Spleen (tissue), 7 donors: Measurements from ENCODE around the gene IFNA6.
"Not testable (repeated sequence)": the region's sequence is repeated elsewhere in the genome, so short reads cannot be mapped to it uniquely, and the experiment has no call there.

Experiments used
- CTCF ChIP-seq, 11 experiments: fragments of 200-600 bp in 7 of 11; fragments of 450-650 bp in 4 of 11; sonication (generic) in 4 of 11; IDR thresholded peaks in 8 of 11; conservative IDR thresholded peaks in 3 of 11; 1 replicate in 7 of 11; 2 replicates in 4 of 11; pipeline versions ENCODE4 v1.4.0 to v1.8.0; 2016 to 2021; ENCODE audit warnings: antibody characterized with exemption in 11 of 11, inconsistent platforms in 4 of 11, mild to moderate bottlenecking in 1 of 11
- POLR2A ChIP-seq, 3 donors: fragments of 450-650 bp; IDR thresholded peaks; one replicate each; pipeline ENCODE4 v1.5.1; 2017; ENCODE audit warnings: antibody characterized with exemption in 3 of 3, mild to moderate bottlenecking in 1 of 3
- POLR2AphosphoS5 ChIP-seq, 3 donors: sonication (generic); formaldehyde crosslinking; IDR thresholded peaks; one replicate each; pipeline ENCODE4 v1.5.1; 2017; ENCODE audit warnings: antibody characterized with exemption in 3 of 3
- donor health status: DM: no; HTN: no; CAD: no; lungs with moderate emphysema.
- donor health status: DM: no; HTN: no; CAD: no.
- donor health status: DM: no; HTN: no; CAD: no.

DNA sequence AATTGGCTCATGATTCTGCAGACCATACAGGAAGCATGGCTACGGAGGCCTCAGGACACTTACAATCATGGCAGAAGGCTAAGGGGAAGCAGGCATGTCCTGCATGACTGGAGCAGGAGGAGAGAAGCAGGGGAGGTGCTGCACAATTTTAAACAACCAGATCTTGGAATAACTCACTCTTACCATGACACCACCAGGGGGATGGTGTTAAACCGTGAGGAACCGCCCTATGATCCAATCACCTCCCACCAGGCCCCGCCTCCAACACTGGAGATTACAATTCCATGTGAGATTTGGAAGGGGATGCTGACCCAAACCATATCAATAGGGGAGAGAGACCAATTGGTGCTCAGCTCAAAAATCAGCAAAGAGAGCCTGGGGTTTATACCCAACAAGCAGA, 20.8 kb upstream of the IFNA6 start:
- TF ChIP-seq CTCF (IDR thresholded peaks at IDR 0.05 in 8 of 11, conservative IDR thresholded peaks at IDR 0.05 in 3 of 11); POLR2AphosphoS5 (IDR thresholded peaks at IDR 0.05); POLR2A (IDR thresholded peaks at IDR 0.05): not testable (repeated sequence)
